Fibroblast of lung (primary cell): ENCODE data around the gene MAN2B2. TPM values are rescaled to one million over a fixed set of nuclear protein-coding genes. Genes with fewer than 3 reads are reported as not detected.

Experiments
- DNase-seq, 2 donors: peaks; one replicate each; pipeline versions ENCODE4 v3.0.0 to v3.0.0-alpha.2; 2010; ENCODE audit warnings: low read depth in 2 of 2
- H2AFZ ChIP-seq: 2 replicates; pipeline ENCODE4 v1.5.1; 2012; ENCODE audit warnings: low read length, control low read depth, inconsistent platforms
- H3K27ac ChIP-seq: 2 replicates; pipeline ENCODE4 v1.5.1; 2011; ENCODE audit warnings: low read length, control low read depth; ENCODE audit not compliant: insufficient read depth
- H3K27me3 ChIP-seq: 2 replicates; pipeline ENCODE4 v1.5.1; 2011; ENCODE audit warnings: mild to moderate bottlenecking, low read length; ENCODE audit not compliant: control insufficient read depth, insufficient read depth
- H3K36me3 ChIP-seq: 2 replicates; pipeline ENCODE4 v1.5.1; 2011; ENCODE audit warnings: low read length; ENCODE audit not compliant: control insufficient read depth, insufficient read depth
- H3K4me1 ChIP-seq: 2 replicates; pipeline ENCODE4 v1.5.1; 2011; ENCODE audit warnings: low read length; ENCODE audit not compliant: control insufficient read depth, insufficient read depth; ENCODE audit errors: extremely low read depth
- H3K4me2 ChIP-seq: 2 replicates; pipeline ENCODE4 v1.5.1; 2011; ENCODE audit warnings: low read length, control low read depth; ENCODE audit not compliant: insufficient read depth; ENCODE audit errors: extremely low read depth
- H3K4me3 ChIP-seq, 4 experiments: fragments of 200-600 bp in 1 of 4; sonication (generic) in 1 of 4; replicated peaks in 1 of 4; 2 replicates each; pipeline ENCODE4 v1.5.1; 2011 to 2016; ENCODE audit warnings: low read length in 4 of 4, low read depth in 3 of 4, mild to moderate bottlenecking in 3 of 4, control low read depth in 2 of 4, inconsistent platforms in 1 of 4, mixed read lengths in 1 of 4; ENCODE audit not compliant: insufficient read depth in 1 of 4; ENCODE audit errors: control extremely low read depth in 1 of 4
- H3K79me2 ChIP-seq: 2 replicates; pipeline ENCODE4 v1.5.1; 2012; ENCODE audit warnings: mild to moderate bottlenecking, low read length, inconsistent platforms; ENCODE audit not compliant: control insufficient read depth, insufficient read depth
- H3K9ac ChIP-seq: 2 replicates; pipeline ENCODE4 v1.5.1; 2011; ENCODE audit warnings: mild to moderate bottlenecking, low read length, control low read depth; ENCODE audit not compliant: insufficient read depth
- H3K9me3 ChIP-seq: 2 replicates; pipeline ENCODE4 v1.5.1; 2012; ENCODE audit warnings: low read depth, low read length; ENCODE audit not compliant: control insufficient read depth, insufficient read depth
- H4K20me1 ChIP-seq: 2 replicates; pipeline ENCODE4 v1.5.1; 2011; ENCODE audit warnings: low read length; ENCODE audit not compliant: control insufficient read depth, insufficient read depth; ENCODE audit errors: extremely low read depth
- EZH2 ChIP-seq: IDR thresholded peaks from 2 replicates; pipeline ENCODE4 v1.5.1; 2012; ENCODE audit warnings: low read length, control low read depth, mild to moderate bottlenecking; ENCODE audit errors: missing control alignments
- polyA plus RNA-seq, 2 donors: library from polyadenylated mRNA; depleted of rRNA in 1 of 2; stranded (reverse) in 1 of 2; unstranded in 1 of 2; fragments of >200 nt; gene quantifications; 2 replicates each; pipeline ENCODE4 v1.2.1, GENCODE V29; 2011 to 2012; ENCODE audit warnings: missing spikeins in 1 of 2
- total RNA-seq: library from RNA; depleted of rRNA; stranded (reverse); fragments of >200 nt; gene quantifications from 2 replicates; pipeline ENCODE4 v1.2.1, GENCODE V29; 2014
- TF ChIP-seq, protein P1 (sequence below), 2 donors: IDR thresholded peaks in 1 of 2; conservative IDR thresholded peaks in 1 of 2; 1 replicate in 1 of 2; 2 replicates in 1 of 2; pipeline ENCODE4 v1.5.1; 2011 to 2012; ENCODE audit warnings: low read length in 2 of 2, control low read depth in 1 of 2, inconsistent platforms in 1 of 2, low read depth in 1 of 2, mild to moderate bottlenecking in 1 of 2

The MAN2B2 gene
- total and polyA plus RNA-seq, 2 donors (not counting 1 experiment from before 2014, with no cell fraction given): 19.0 to 27.2 TPM

DNA sequence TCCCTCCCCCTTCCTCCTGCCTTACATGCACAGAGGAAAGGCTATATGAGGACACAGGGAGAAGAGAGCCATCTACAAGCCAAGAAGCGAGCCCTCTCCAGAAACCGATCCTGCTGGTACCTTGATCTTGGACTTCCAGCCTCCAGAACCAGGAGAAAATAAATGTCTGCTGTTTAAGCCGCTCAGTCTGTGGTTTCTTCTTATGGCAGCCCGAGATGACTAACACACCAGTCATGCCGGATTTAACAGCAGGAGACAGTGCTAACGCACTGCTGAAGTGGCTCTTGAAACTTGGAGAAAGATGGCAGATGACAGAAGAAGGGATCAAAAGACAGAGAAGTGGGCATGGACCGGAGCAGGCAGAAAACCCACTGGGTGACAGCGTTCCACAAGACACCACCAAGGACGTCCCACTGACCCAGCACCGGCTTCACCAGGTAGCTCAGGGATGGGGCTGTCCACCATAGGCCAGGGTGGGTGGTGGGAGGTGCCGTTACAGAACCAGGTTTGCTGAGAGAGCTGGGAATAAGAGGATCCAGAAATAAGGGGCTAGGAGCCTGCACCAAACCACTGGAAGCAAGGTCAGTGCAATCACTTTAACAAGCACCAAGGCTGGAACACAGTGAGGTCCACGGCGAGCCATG is 6.2 kb upstream of the MAN2B2 start:
- H3K4me3 ChIP-seq: no peak overlapping the region
- H3K36me3 ChIP-seq: no peaks in the 10 kb centered on the region
- no peaks in the 10 kb centered on the region for H3K4me1 ChIP-seq
- no peaks in the 10 kb centered on the region for H4K20me1 ChIP-seq
- H3K9me3 ChIP-seq: no peaks in the 10 kb centered on the region
- no peak overlapping the region for H3K27ac ChIP-seq
- TF ChIP-seq, protein P1, sequence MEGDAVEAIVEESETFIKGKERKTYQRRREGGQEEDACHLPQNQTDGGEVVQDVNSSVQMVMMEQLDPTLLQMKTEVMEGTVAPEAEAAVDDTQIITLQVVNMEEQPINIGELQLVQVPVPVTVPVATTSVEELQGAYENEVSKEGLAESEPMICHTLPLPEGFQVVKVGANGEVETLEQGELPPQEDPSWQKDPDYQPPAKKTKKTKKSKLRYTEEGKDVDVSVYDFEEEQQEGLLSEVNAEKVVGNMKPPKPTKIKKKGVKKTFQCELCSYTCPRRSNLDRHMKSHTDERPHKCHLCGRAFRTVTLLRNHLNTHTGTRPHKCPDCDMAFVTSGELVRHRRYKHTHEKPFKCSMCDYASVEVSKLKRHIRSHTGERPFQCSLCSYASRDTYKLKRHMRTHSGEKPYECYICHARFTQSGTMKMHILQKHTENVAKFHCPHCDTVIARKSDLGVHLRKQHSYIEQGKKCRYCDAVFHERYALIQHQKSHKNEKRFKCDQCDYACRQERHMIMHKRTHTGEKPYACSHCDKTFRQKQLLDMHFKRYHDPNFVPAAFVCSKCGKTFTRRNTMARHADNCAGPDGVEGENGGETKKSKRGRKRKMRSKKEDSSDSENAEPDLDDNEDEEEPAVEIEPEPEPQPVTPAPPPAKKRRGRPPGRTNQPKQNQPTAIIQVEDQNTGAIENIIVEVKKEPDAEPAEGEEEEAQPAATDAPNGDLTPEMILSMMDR (conservative IDR thresholded peaks at IDR 0.05 in 1 of 2, IDR thresholded peaks at IDR 0.05 in 1 of 2; ENCODE audit: low read depth in 1 of 2, low read length in 2 of 2): no peak
- no peak for TF ChIP-seq EZH2
- H3K4me2 ChIP-seq: no peak overlapping the region
- peaks cover 25% of the 10 kb centered on the region for H3K27me3 ChIP-seq
- no peaks in the 10 kb centered on the region for H3K79me2 ChIP-seq
- H2AFZ ChIP-seq: no peak overlapping the region
- peak; percentile 61 to 85 for DNase-seq
- H3K9ac ChIP-seq: no peak overlapping the region

DNA sequence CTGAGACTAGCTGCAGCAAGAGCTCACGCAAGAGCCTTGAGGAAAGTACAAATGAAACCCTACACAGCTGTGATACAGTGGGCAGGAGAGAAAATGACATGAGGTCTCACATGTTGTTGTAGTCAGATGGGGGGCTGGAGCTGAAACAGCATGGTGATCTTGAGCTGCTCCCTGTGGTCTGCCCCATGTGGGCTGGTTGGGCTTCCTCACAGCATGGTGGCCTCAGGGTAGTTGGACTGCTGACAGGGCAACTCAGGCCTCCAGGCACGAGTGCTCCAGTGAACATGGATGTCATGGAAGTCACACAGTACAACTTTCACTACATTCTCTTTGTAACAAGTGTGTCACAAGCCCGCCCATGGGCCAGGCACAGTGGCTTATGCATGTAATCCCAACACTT is 3.4 kb upstream of the MAN2B2 start:
- no peaks in the 10 kb centered on the region for H3K36me3 ChIP-seq
- H3K79me2 ChIP-seq: no peaks in the 10 kb centered on the region
- no peak overlapping the region for H3K4me3 ChIP-seq
- no peak for DNase-seq
- no peak overlapping the region for H3K4me2 ChIP-seq
- no peaks in the 10 kb centered on the region for H3K4me1 ChIP-seq
- H4K20me1 ChIP-seq: no peaks in the 10 kb centered on the region
- no peak overlapping the region for H2AFZ ChIP-seq
- H3K27me3 ChIP-seq: peaks cover 8% of the 10 kb centered on the region
- no peaks in the 10 kb centered on the region for H3K9me3 ChIP-seq
- H3K27ac ChIP-seq: no peak overlapping the region
- TF ChIP-seq EZH2: no peak
- TF ChIP-seq, protein P1 (conservative IDR thresholded peaks at IDR 0.05 in 1 of 2, IDR thresholded peaks at IDR 0.05 in 1 of 2; ENCODE audit: low read depth in 1 of 2, low read length in 2 of 2): no peak
- no peak overlapping the region for H3K9ac ChIP-seq

DNA sequence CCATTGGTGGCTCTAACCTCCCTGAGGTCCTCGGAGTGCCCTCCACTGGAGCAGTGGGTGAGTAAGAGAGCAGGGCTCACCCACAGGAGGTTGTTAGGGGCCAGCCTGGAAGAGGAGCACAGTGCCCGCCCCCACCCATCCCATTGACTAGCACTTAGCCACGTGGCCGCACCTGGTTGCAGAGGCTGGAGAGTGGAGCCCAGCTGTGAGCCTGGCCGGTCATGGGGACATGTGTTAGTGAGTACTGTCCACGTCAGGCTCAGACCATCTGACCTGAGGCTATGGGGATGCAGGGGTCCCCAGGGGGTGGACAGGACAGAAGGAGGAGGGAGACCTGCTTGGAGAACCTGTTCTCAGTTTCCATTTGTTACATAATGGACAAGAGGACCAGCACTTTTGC is 1.4 kb upstream of the MAN2B2 start:
- H3K79me2 ChIP-seq: no peaks in the 10 kb centered on the region
- TF ChIP-seq EZH2: no peak
- TF ChIP-seq, protein P1 (conservative IDR thresholded peaks at IDR 0.05 in 1 of 2, IDR thresholded peaks at IDR 0.05 in 1 of 2; ENCODE audit: low read depth in 1 of 2, low read length in 2 of 2): no peak
- H2AFZ ChIP-seq: no peak overlapping the region
- H3K4me2 ChIP-seq: no peak overlapping the region
- peaks cover 8% of the 10 kb centered on the region for H3K27me3 ChIP-seq
- no peak for DNase-seq
- no peak overlapping the region for H3K27ac ChIP-seq
- H3K4me1 ChIP-seq: no peaks in the 10 kb centered on the region
- H3K9me3 ChIP-seq: no peaks in the 10 kb centered on the region
- H4K20me1 ChIP-seq: no peaks in the 10 kb centered on the region
- peaks cover 3% of the 10 kb centered on the region for H3K36me3 ChIP-seq
- no peak overlapping the region for H3K9ac ChIP-seq
- H3K4me3 ChIP-seq: no peak overlapping the region
